Activated B cell treated with CpG ODN at 0.5 μM for 24 hours (primary cell): ENCODE results near the gene STK17A. TPM values are rescaled to one million over a fixed set of nuclear protein-coding genes. Genes with fewer than 3 reads are reported as not detected.

Source experiments
- ATAC-seq: fragments of 200-7000 bp; cut with Tn5 transposase; one replicate; pipeline ENCODE4 v1.10.0; 2021; ENCODE audit warnings: low read depth, mild to moderate bottlenecking, moderate library complexity
- CTCF ChIA-PET: fragments of 350-600 bp; sonication (Branson Sonifier 250); formaldehyde crosslinking; loops from one replicate; lab custom pipeline; 2021; ENCODE audit warnings: antibody characterized with exemption; lab: Charles Lee
- POLR2A ChIA-PET: fragments of 350-600 bp; sonication (Branson Sonifier 250); formaldehyde crosslinking; loops from one replicate; lab custom pipeline; 2021; ENCODE audit warnings: antibody characterized with exemption; lab: Charles Lee
- DNase-seq: peaks from one replicate; pipeline ENCODE4 v3.0.0; 2022
- H3K27ac Mint-ChIP-seq: one replicate; pipeline ENCODE4 v1.8.0; 2020; ENCODE audit warnings: mixed read lengths
- H3K27me3 Mint-ChIP-seq: one replicate; pipeline ENCODE4 v1.8.0; 2021; ENCODE audit warnings: mixed read lengths
- H3K36me3 Mint-ChIP-seq: one replicate; pipeline ENCODE4 v1.8.0; 2021; ENCODE audit warnings: low read depth, mixed read lengths
- H3K4me1 Mint-ChIP-seq: one replicate; pipeline ENCODE4 v1.8.0; 2021; ENCODE audit warnings: mixed read lengths
- H3K4me3 Mint-ChIP-seq: one replicate; pipeline ENCODE4 v1.8.0; 2020; ENCODE audit warnings: mild to moderate bottlenecking, mixed read lengths
- H3K9me3 Mint-ChIP-seq: one replicate; pipeline ENCODE4 v1.8.0; 2020; ENCODE audit warnings: mixed read lengths
- CTCF ChIP-seq: fragments of 200-600 bp; IDR thresholded peaks from one replicate; pipeline ENCODE4 v1.8.0; 2022; ENCODE audit warnings: antibody characterized with exemption, mild to moderate bottlenecking
- intact Hi-C: fragments of 100-400 bp; cut with micrococcal nuclease; formaldehyde crosslinking; loops from one replicate; pipeline ENCODE4 v1.15.1; 2024
- total RNA-seq: library from RNA; stranded (reverse); gene quantifications from 2 replicates; pipeline ENCODE4 v1.2.3, GENCODE V29; 2022

STK17A gene
- total RNA-seq, 1 donor from 2014 or later = 68.6 TPM

DNA sequence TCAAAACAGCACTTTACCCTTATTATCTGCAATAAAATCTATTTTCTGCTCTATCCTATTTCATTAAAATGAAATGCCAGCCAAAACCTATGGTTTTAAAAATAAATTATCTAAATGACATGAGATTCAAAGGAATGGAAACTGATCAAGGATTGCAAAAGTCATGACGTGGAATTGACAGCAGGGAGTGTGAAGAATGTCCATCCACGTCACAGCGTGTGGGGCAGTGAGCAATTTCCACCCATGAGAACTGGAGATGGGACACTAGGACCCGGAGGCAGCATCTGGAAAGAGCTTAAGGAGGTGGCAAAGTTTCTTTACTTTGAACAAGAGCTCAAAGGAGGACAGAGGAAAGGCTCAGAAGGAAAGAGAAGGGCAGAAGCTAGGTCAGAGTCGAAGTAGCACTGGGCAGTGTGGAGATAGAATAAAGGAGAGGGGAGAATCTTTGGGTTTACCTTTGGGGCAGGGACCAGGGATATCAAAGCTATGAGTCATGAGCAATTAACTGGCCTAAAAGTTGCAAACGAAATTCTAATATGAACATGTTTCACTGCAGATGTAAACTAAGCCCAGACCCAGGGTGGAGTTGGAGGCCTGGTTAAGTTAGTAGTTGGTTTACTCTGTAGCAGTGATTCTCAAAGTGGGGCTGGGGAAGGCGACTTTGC, 24.9 kb upstream of the STK17A start:
- Mint-ChIP-seq H3K4me3 (no peak overlapping the region), H3K9me3 (no peaks in the 10 kb centered on the region), H3K4me1 (no peaks in the 10 kb centered on the region), H3K27ac (no peak overlapping the region), H3K36me3 (no peaks in the 10 kb centered on the region), H3K27me3 (peaks cover 28% of the 10 kb centered on the region)
- intact Hi-C loops = no loop called here
- CTCF ChIA-PET = no interaction called here
- POLR2A ChIA-PET = no interaction called here
- ATAC-seq (no peak), DNase-seq (no peak)
- TF ChIP-seq CTCF = no peak

- ChIA-PET CTCF (no interaction called here), POLR2A (no interaction called here)
- Mint-ChIP-seq H3K9me3 (no peaks in the 10 kb centered on the region), H3K27me3 (peaks cover 29% of the 10 kb centered on the region), H3K27ac (no peak overlapping the region), H3K4me3 (no peak overlapping the region), H3K36me3 (no peaks in the 10 kb centered on the region), H3K4me1 (no peaks in the 10 kb centered on the region)
- intact Hi-C loops = no loop called here
- ATAC-seq (no peak), DNase-seq (no peak)
- no peak for TF ChIP-seq CTCF
Observed at GRCh38 chr7:43559171-43559945, 23.6 kb upstream of the STK17A start.

DNA sequence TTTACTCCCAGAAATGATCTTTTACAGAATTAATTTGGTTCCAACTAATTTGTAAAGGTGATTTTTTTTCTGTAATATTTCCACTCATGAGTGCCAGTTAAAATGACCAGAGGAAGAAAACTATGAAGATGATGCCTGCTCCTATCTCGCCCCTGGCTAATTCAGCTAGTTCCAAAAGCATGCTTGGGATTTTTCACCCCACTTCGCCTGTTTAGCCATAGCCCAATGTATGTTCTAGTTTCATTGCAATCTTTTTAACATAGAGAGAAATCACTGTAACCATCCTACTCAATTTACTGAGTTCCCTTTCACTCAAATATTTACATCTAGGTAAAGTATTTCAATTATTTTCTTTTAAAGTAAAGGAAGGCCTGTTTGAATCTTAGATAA, 23.0 kb upstream of the STK17A start:
- intact Hi-C loops = no loop called here
- Mint-ChIP-seq H3K36me3 (no peaks in the 10 kb centered on the region), H3K4me3 (no peak overlapping the region), H3K27me3 (peaks cover 26% of the 10 kb centered on the region), H3K27ac (no peak overlapping the region), H3K9me3 (no peaks in the 10 kb centered on the region), H3K4me1 (no peaks in the 10 kb centered on the region)
- ChIA-PET POLR2A (no interaction called here), CTCF (no interaction called here)
- ATAC-seq (no peak), DNase-seq (no peak)
- no peak for TF ChIP-seq CTCF

DNA sequence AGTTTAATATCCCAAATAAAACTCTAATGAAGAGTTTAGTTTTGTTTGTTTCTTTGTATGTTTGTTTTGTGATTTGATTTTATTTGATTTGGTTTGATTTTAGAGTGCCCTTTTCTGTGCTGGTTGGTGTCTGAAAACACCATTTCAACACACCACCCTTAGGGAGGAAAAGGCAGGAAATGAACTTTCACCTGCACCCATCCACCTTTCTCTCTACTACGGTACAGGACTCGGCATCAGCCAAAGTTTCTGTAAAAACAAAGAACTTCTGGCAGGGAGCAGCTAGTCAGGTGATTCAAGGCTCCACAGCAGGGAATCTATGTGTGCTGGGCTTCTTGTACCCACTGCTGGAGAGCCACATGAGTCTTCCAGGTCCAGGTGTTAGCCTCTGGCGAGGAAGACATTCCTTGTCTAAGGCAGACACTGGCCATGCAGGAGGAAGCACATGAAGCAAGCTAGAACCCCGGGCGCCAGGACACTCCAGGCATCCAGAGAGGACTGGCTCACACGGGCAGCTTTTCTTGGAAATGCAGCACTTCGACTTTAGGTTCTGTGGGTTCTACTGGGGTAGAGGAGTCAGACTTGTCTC, 22.1 kb upstream of the STK17A start:
- no peak for ATAC-seq
- Mint-ChIP-seq H3K36me3 (no peaks in the 10 kb centered on the region), H3K27ac (no peak overlapping the region), H3K9me3 (no peaks in the 10 kb centered on the region), H3K4me3 (no peak overlapping the region), H3K27me3 (peaks cover 26% of the 10 kb centered on the region), H3K4me1 (no peaks in the 10 kb centered on the region)
- POLR2A ChIA-PET = no interaction called here
- no peak for DNase-seq
- intact Hi-C loops = no loop called here
- TF ChIP-seq CTCF = no peak
- CTCF ChIA-PET = no interaction called here

GRCh38 chr7:43562383-43562782, 20.5 kb upstream of the STK17A start:
- Mint-ChIP-seq H3K4me3 (no peak overlapping the region), H3K36me3 (no peaks in the 10 kb centered on the region), H3K4me1 (no peaks in the 10 kb centered on the region), H3K27ac (no peak overlapping the region), H3K27me3 (peaks cover 23% of the 10 kb centered on the region), H3K9me3 (no peaks in the 10 kb centered on the region)
- ChIA-PET POLR2A (no interaction called here), CTCF (no interaction called here)
- intact Hi-C loops = no loop called here
- DNase-seq (no peak), ATAC-seq (no peak)
- TF ChIP-seq CTCF = no peak
